RWPE2 (cell line): ENCODE results near the gene PFN3.

Experiments used
- ATAC-seq: fragments of 200-7000 bp; cut with Tn5 transposase; 3 replicates; pipeline ENCODE4 v1.9.1; 2021; ENCODE audit warnings: low read depth
- DNase-seq: peaks from one replicate; pipeline ENCODE4 v3.0.0-alpha.2; 2020; ENCODE audit warnings: low spot score
- H3K27ac ChIP-seq: fragments of 450-650 bp; 2 replicates; pipeline ENCODE4 v1.5.1; 2017; ENCODE audit warnings: mild to moderate bottlenecking; ENCODE audit not compliant: poor library complexity, severe bottlenecking
- H3K27me3 ChIP-seq: fragments of 250-450 bp; sonication (Bioruptor Pico); 2 replicates; pipeline ENCODE4 v1.5.1; 2021; ENCODE audit warnings: mild to moderate bottlenecking, moderate library complexity; ENCODE audit not compliant: insufficient read depth, poor library complexity, severe bottlenecking
- H3K36me3 ChIP-seq: fragments of 250-450 bp; sonication (Bioruptor Pico); 2 replicates; pipeline ENCODE4 v1.5.1; 2020; ENCODE audit warnings: low read depth, mild to moderate bottlenecking, moderate library complexity
- H3K4me1 ChIP-seq: fragments of 250-450 bp; sonication (Bioruptor Pico); 2 replicates; pipeline ENCODE4 v1.5.1; 2021; ENCODE audit warnings: mild to moderate bottlenecking, moderate library complexity; ENCODE audit not compliant: insufficient read depth, poor library complexity, severe bottlenecking
- H3K4me3 ChIP-seq: fragments of 250-450 bp; sonication (Bioruptor Pico); 2 replicates; pipeline ENCODE4 v1.5.1; 2021; ENCODE audit warnings: mild to moderate bottlenecking, moderate library complexity; ENCODE audit not compliant: severe bottlenecking
- H3K9me3 ChIP-seq: fragments of 250-450 bp; sonication (Bioruptor Pico); 2 replicates; pipeline ENCODE4 v1.5.1; 2021; ENCODE audit warnings: mild to moderate bottlenecking, moderate library complexity; ENCODE audit not compliant: severe bottlenecking
- CTCF ChIP-seq: fragments of 450-650 bp; IDR thresholded peaks from one replicate; pipeline ENCODE4 v1.5.1; 2017; ENCODE audit warnings: mild to moderate bottlenecking, moderate library complexity; ENCODE audit not compliant: poor library complexity, severe bottlenecking

Gene PFN3

DNA sequence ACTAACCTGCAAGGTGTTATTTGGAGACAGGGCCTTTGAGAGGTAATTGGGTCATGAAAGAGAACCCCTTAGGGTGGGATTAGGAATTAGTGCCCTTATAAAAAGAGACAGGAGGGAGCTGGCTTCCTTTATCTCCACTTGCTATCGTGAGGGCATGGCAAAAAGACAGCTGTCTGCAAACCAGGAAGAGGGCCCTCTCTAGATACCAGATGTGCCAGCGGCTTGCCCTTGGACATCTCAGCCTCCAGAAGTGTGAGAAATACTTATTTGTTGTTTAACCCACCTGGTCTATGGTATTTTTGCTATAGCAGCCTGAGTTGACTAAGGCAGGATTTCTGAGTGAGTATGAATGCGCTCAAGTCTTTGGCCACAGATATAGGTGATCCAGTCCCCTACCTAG is 43.7 kb downstream of the PFN3 start:
- no peak overlapping the region for H3K27ac ChIP-seq
- DNase-seq: no peak
- H3K36me3 ChIP-seq: no peaks in the 10 kb centered on the region
- H3K27me3 ChIP-seq: no peaks in the 10 kb centered on the region
- no peak for TF ChIP-seq CTCF
- H3K4me1 ChIP-seq: peaks cover 3% of the 10 kb centered on the region
- H3K9me3 ChIP-seq: no peaks in the 10 kb centered on the region
- H3K4me3 ChIP-seq: no peak overlapping the region
- ATAC-seq: no peak

DNA sequence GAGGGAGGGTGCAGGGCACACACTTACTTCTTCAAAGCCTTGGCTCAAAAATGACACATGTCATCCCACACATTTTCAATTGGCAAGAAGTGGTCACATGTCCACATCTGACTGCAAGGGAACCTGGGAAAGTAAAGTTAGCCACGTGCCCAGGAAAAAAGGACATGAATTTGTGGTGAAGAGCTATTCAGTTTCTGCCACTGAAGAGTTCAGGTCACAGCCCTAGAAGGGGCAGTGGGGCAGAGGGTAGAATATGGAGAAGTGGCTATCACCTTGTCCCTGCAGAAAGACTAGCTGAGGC is 44.6 kb downstream of the PFN3 start:
- no peak for ATAC-seq
- no peak for DNase-seq
- peaks cover 2% of the 10 kb centered on the region; the same call in 1 of the 2 replicates for H3K36me3 ChIP-seq
- TF ChIP-seq CTCF: no peak
- H3K27ac ChIP-seq: no peak overlapping the region
- no peak overlapping the region for H3K4me3 ChIP-seq
- H3K27me3 ChIP-seq: no peaks in the 10 kb centered on the region
- H3K9me3 ChIP-seq: no peaks in the 10 kb centered on the region
- H3K4me1 ChIP-seq: peaks cover 3% of the 10 kb centered on the region

DNA sequence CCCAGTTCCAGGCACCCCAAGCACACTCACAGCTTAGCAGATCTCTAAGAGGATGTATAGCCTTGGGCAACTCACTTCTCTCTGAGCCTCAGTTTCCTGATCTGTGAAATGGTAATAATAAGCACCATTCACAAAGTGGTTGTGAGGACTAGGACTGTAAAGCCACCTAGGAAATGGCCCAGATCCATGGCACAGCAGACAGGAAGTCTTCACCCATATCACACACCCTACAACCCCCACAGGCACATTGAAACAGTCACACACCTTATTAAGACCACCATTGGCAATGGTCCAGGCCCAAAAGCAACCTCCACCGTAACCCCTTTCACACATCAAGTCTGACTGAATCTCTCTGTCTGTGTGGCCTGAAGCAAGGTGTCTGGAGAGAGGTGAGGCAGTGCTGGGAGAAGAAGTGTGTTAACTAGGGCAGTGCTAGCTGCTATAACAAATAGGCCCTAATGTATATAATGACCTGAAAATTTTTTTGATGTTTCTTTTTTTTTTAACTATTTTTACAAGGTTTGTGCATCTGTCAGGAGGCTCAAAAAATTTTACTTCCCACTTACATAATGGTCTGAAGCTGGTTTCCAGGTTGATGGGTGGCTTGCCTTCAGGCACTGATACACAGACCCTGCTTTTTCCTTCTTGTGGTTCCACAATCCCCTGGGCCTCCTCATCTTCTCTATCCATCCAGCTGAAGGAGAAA is 45.1 kb downstream of the PFN3 start:
- peaks cover 7% of the 10 kb centered on the region for H3K4me1 ChIP-seq
- no peak overlapping the region for H3K27ac ChIP-seq
- ATAC-seq (no peak), DNase-seq (no peak)
- H3K36me3 ChIP-seq: peaks cover 7% of the 10 kb centered on the region; the same call in 1 of the 2 replicates
- no peak for TF ChIP-seq CTCF
- H3K27me3 ChIP-seq: no peaks in the 10 kb centered on the region
- H3K9me3 ChIP-seq: no peaks in the 10 kb centered on the region
- H3K4me3 ChIP-seq: no peak overlapping the region

- Histone ChIP-seq H3K36me3 (peaks cover 13% of the 10 kb centered on the region), H3K4me3 (no peak overlapping the region), H3K27me3 (no peaks in the 10 kb centered on the region), H3K4me1 (peaks cover 13% of the 10 kb centered on the region), H3K27ac (no peak overlapping the region), H3K9me3 (no peaks in the 10 kb centered on the region)
- TF ChIP-seq CTCF: no peak
- DNase-seq: no peak
- ATAC-seq: no peak
Observed at GRCh38 chr5:177354711-177355110, 45.8 kb downstream of the PFN3 start.

- ATAC-seq: no peak
- Histone ChIP-seq H3K36me3 (peaks cover 18% of the 10 kb centered on the region), H3K4me1 (peaks cover 15% of the 10 kb centered on the region), H3K27ac (no peak overlapping the region), H3K4me3 (no peak overlapping the region), H3K27me3 (no peaks in the 10 kb centered on the region), H3K9me3 (no peaks in the 10 kb centered on the region)
- no peak for TF ChIP-seq CTCF
- DNase-seq: no peak
Observed at GRCh38 chr5:177354256-177354655, 46.2 kb downstream of the PFN3 start.
